A549 (cell line): Measurements from ENCODE around the gene QPCTL. TPM values are rescaled to one million over a fixed set of nuclear protein-coding genes. Genes with fewer than 3 reads are reported as not detected.
A peak's percentile ranks its signal among the peaks of the same experiment; 100 is the strongest.

Experiments used
- ATAC-seq, 2 experiments: fragments of 200-7000 bp in 1 of 2; fragments of >200 bp in 1 of 2; cut with Nextera tagmentation in 1 of 2; cut with Tn5 transposase in 1 of 2; 3 replicates each; pipeline versions ENCODE4 v1.8.0 to v1.9.1; 2018 to 2020; ENCODE audit warnings: mild to moderate bottlenecking in 1 of 2, moderate library complexity in 1 of 2
- CTCF ChIA-PET: fragments of 300-600 bp; sonication (Branson Sonifier 250); formaldehyde crosslinking; extraction: SDS; loops from one replicate; lab custom pipeline; 2021; ENCODE audit warnings: antibody characterized with exemption, inconsistent platforms; lab: Yijun Ruan, JAX
- POLR2A ChIA-PET: fragments of 350-600 bp; formaldehyde crosslinking; extraction: SDS; loops from one replicate; lab custom pipeline; 2021; ENCODE audit warnings: antibody characterized with exemption, inconsistent platforms; lab: Yijun Ruan, JAX
- DNase-seq, 2 experiments: peaks; one replicate each; pipeline versions ENCODE4 v3.0.0 to v3.0.0-alpha.2; 2011 to 2016; ENCODE audit warnings: low read depth in 1 of 2, low spot score in 1 of 2
- FAIRE-seq: peaks from 2 replicates; lab custom pipeline; 2011; peaks lifted over from hg19 to GRCh38; lab: Jason Lieb, UNC
- H3K27ac ChIP-seq, 2 experiments: fragments of >200 bp; sonication (Bioruptor Twin); formaldehyde crosslinking; 3 replicates each; pipeline ENCODE4 v1.5.1; 2016 to 2017
- H3K4me1 ChIP-seq: fragments of >200 bp; sonication (Bioruptor Twin); formaldehyde crosslinking; 3 replicates; pipeline ENCODE4 v1.6.1; 2016
- H3K4me2 ChIP-seq: fragments of >200 bp; sonication (Bioruptor Twin); formaldehyde crosslinking; 3 replicates; pipeline ENCODE4 v1.6.1; 2016
- H3K4me3 ChIP-seq: fragments of >200 bp; sonication (Bioruptor Twin); formaldehyde crosslinking; 3 replicates; pipeline ENCODE4 v1.5.1; 2016
- H3K9me3 ChIP-seq: fragments of >200 bp; sonication (Bioruptor Twin); formaldehyde crosslinking; 3 replicates; pipeline ENCODE4 v1.6.1; 2016
- CEBPB ChIP-seq, 2 experiments: fragments of >200 bp in 1 of 2; sonication (Bioruptor Twin) in 1 of 2; formaldehyde crosslinking in 1 of 2; IDR thresholded peaks; 2 replicates each; pipeline ENCODE4 v1.6.1; 2012 to 2016
- EHF ChIP-seq: fragments of 250-450 bp; sonication (Bioruptor Pico); IDR thresholded peaks from 2 replicates; pipeline ENCODE4 v1.5.0; 2020; ENCODE audit warnings: mild to moderate bottlenecking
- EHMT2 ChIP-seq: fragments of 200-600 bp; sonication (generic); IDR thresholded peaks from 2 replicates; pipeline ENCODE4 v1.6.1; 2016; ENCODE audit warnings: antibody characterized with exemption, low read depth, mild to moderate bottlenecking, moderate library complexity
- ELK1 ChIP-seq: fragments of 150-350 bp; IDR thresholded peaks from 2 replicates; pipeline ENCODE4 v1.6.1; 2014; ENCODE audit warnings: low read depth, mild to moderate bottlenecking, low read length
- EP300 ChIP-seq, 2 experiments: fragments of >200 bp; sonication (Bioruptor Twin); formaldehyde crosslinking; IDR thresholded peaks; 2 replicates in 1 of 2; 3 replicates in 1 of 2; pipeline ENCODE4 v1.6.1; 2016 to 2017
- FOSL2 ChIP-seq, 2 experiments: fragments of 450-650 bp in 1 of 2; fragments of >200 bp in 1 of 2; sonication (Bioruptor Twin) in 1 of 2; formaldehyde crosslinking; IDR thresholded peaks; 2 replicates each; pipeline versions ENCODE4 v1.5.0 to v1.6.1; 2016 to 2020; ENCODE audit warnings: mild to moderate bottlenecking in 1 of 2, moderate library complexity in 1 of 2
- FOXS1 ChIP-seq: fragments of 250-450 bp; sonication (Bioruptor Pico); IDR thresholded peaks from 2 replicates; pipeline ENCODE4 v1.5.0; 2020; ENCODE audit warnings: mild to moderate bottlenecking, moderate library complexity
- HEYL ChIP-seq: fragments of 250-450 bp; sonication (Bioruptor Pico); IDR thresholded peaks from 2 replicates; pipeline ENCODE4 v1.8.0; 2021; ENCODE audit warnings: mild to moderate bottlenecking, moderate library complexity
- JUNB ChIP-seq: fragments of >200 bp; sonication (Bioruptor Twin); formaldehyde crosslinking; IDR thresholded peaks from 2 replicates; pipeline ENCODE4 v1.6.1; 2016
- MAFK ChIP-seq: fragments of 450-650 bp; IDR thresholded peaks from 2 replicates; pipeline ENCODE4 v1.6.1; 2014; ENCODE audit not compliant: partially characterized antibody
- POLR2A ChIP-seq: IDR thresholded peaks from 2 replicates; pipeline ENCODE4 v1.6.1; 2012; ENCODE audit warnings: mild to moderate bottlenecking, low read length
- POLR2AphosphoS2 ChIP-seq: conservative IDR thresholded peaks from 2 replicates; pipeline ENCODE4 v1.6.1; 2012; ENCODE audit warnings: low read length, improper control_type of control experiment, inconsistent platforms
- RARB ChIP-seq: fragments of 250-450 bp; sonication (Bioruptor Pico); IDR thresholded peaks from 2 replicates; pipeline ENCODE4 v1.8.0; 2021; ENCODE audit warnings: mild to moderate bottlenecking, moderate library complexity
- REST ChIP-seq: fragments of 200-600 bp; sonication (generic); IDR thresholded peaks from 2 replicates; pipeline ENCODE4 v1.6.1; 2016; ENCODE audit warnings: antibody characterized with exemption, mild to moderate bottlenecking, moderate library complexity
- RNF2 ChIP-seq: fragments of 200-600 bp; sonication (generic); IDR thresholded peaks from 2 replicates; pipeline ENCODE4 v1.6.1; 2016; ENCODE audit warnings: low read depth, mild to moderate bottlenecking, antibody characterized with exemption, moderate library complexity, borderline replicate concordance
- SMC3 ChIP-seq: fragments of >200 bp; sonication (Bioruptor Twin); formaldehyde crosslinking; IDR thresholded peaks from 3 replicates; pipeline ENCODE4 v1.6.1; 2018; ENCODE audit warnings: inconsistent platforms
- SREBF2 ChIP-seq: fragments of 450-650 bp; IDR thresholded peaks from 2 replicates; pipeline ENCODE4 v1.6.1; 2014; ENCODE audit warnings: mild to moderate bottlenecking, moderate library complexity
- ZNF302 ChIP-seq: fragments of 250-450 bp; sonication (Bioruptor Pico); IDR thresholded peaks from 2 replicates; pipeline ENCODE4 v1.9.0; 2021; ENCODE audit warnings: inconsistent platforms, mild to moderate bottlenecking, moderate library complexity
- ZSCAN20 ChIP-seq: fragments of 250-450 bp; sonication (Bioruptor Pico); IDR thresholded peaks from 2 replicates; pipeline ENCODE4 v1.8.0; 2022; ENCODE audit warnings: mild to moderate bottlenecking, moderate library complexity
- WGBS: methylation state at CpG from one replicate; pipeline ENCODE4 v1.1.6; 2017; ENCODE audit errors: missing lambda C conversion rate; 5-methylcytosine and 5-hydroxymethylcytosine counted together
- polyA plus RNA-seq, 4 experiments: library from polyadenylated mRNA; depleted of rRNA in 3 of 4; stranded (reverse); fragments of >200 nt; fragmentation: RNase III in 1 of 4; extraction: RNeasy Plus Mini Kit Qiagen cat#74134 plus additional on column Dnase treatment in 1 of 4; gene quantifications; 2 replicates in 3 of 4; 3 replicates in 1 of 4; pipeline ENCODE4 v1.2.3, GENCODE V29; 2011 to 2017
- TF ChIP-seq, protein P1 (sequence below): fragments of 250-450 bp; sonication (Bioruptor Pico); IDR thresholded peaks from 2 replicates; pipeline ENCODE4 v1.5.0; 2021; ENCODE audit warnings: mild to moderate bottlenecking, moderate library complexity, borderline replicate concordance

QPCTL gene
- polyA plus RNA-seq, 2 of the 4 experiments (the other 2 are of a cell fraction), result 9.4 to 10.4 TPM

DNA sequence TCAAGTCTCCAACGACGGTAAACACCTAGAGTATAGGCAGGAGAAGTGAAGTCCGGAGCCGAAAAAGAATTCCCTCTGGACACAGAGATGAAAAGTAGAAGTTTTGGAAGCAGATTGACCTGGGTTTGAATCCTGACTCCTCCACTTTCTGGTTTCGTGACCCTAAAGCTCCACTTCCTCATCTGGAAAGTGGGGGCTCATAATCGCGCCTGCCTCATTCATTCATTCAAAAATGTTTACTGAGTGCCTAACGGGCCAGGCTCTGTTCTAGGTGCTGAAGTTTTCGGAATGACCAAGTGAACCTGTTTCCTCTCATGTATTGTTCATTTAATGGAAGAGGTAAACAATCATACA, 46.1 kb upstream of the QPCTL start:
- Histone ChIP-seq H3K4me2 (peak overlapping the region; percentile 69), H3K4me1 (peaks cover 28% of the 10 kb centered on the region; the same call in 1 of the 3 replicates), H3K9me3 (no peaks in the 10 kb centered on the region), H3K4me3 (peak overlapping the region; percentile 48), H3K27ac (peak overlapping the region; percentile 54 to 78; a peak in 5 of 6 replicates)
- 37% methylated on average over 9 of the region's 9 CpGs for WGBS
- TF ChIP-seq RNF2, result no peak
- no peak for TF ChIP-seq FOXS1 (CRISPR knock-in tag)
- TF ChIP-seq, protein P1, sequence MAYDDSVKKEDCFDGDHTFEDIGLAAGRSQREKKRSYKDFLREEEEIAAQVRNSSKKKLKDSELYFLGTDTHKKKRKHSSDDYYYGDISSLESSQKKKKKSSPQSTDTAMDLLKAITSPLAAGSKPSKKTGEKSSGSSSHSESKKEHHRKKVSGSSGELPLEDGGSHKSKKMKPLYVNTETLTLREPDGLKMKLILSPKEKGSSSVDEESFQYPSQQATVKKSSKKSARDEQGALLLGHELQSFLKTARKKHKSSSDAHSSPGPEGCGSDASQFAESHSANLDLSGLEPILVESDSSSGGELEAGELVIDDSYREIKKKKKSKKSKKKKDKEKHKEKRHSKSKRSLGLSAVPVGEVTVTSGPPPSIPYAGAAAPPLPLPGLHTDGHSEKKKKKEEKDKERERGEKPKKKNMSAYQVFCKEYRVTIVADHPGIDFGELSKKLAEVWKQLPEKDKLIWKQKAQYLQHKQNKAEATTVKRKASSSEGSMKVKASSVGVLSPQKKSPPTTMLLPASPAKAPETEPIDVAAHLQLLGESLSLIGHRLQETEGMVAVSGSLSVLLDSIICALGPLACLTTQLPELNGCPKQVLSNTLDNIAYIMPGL (CRISPR knock-in tag), result no peak
- TF ChIP-seq EP300 (IDR thresholded peaks at IDR 0.05), result no peak
- TF ChIP-seq CEBPB (IDR thresholded peaks at IDR 0.05), result no peak
- peak; percentile 51; the same call in 1 of the 2 replicates for TF ChIP-seq REST
- TF ChIP-seq RARB (CRISPR knock-in tag), result no peak
- no peak for TF ChIP-seq MAFK
- TF ChIP-seq HEYL, result no peak
- TF ChIP-seq EHF, result no peak
- TF ChIP-seq ZSCAN20 (CRISPR knock-in tag), result 0 out of 2 replicates have a peak, but pooled peaks have one; percentile 15
- no peak for TF ChIP-seq ZNF302 (CRISPR knock-in tag)
- no peak for DNase-seq
- POLR2A ChIA-PET, result interaction anchor here (0.5 to 1.7 kb wide), 8 partner anchors 16 to 150 kb away, joined by 3 to 6 read pairs (median 4); partner anchors contain the start of genes QPCTL and SNRPD2
- ATAC-seq, result no peak
- CTCF ChIA-PET, result interaction anchor here (0.6 to 7.3 kb wide), 14 partner anchors 12 to 244 kb away, joined by 3 to 72 read pairs (median 4); partner anchors contain the start of gene QPCTL
- peak; percentile 51 for FAIRE-seq

- WGBS, result 80% methylated on average over 3 of the region's 3 CpGs
- no peak for FAIRE-seq
- TF ChIP-seq SREBF2 (no peak), EHMT2 (no peak), JUNB (no peak), SMC3 (no peak), FOSL2 (IDR thresholded peaks at IDR 0.05) (no peak), FOSL2 (CRISPR knock-in tag; IDR thresholded peaks at IDR 0.05) (no peak), RNF2 (no peak), ZNF302 (CRISPR knock-in tag) (no peak)
- no peak overlapping the region for H3K27ac ChIP-seq
- ChIA-PET POLR2A (interaction anchor here (1.2 kb wide), 1 partner anchor 67 kb away, joined by 3 read pairs; no protein-coding TSS in a partner anchor), CTCF (interaction anchor here (0.8 to 5.8 kb wide), 9 partner anchors 8 to 172 kb away, joined by 3 to 38 read pairs (median 4); no protein-coding TSS in a partner anchor)
- no peak for ATAC-seq
- DNase-seq, result no peak
- no peak overlapping the region for H3K4me3 ChIP-seq
- 0 out of 3 replicates have a peak, but pooled peaks cover 6% of the 10 kb centered on the region for H3K4me1 ChIP-seq
- no peak overlapping the region for H3K4me2 ChIP-seq
- H3K9me3 ChIP-seq, result no peaks in the 10 kb centered on the region
Observed at GRCh38 chr19:45650722-45651121, 41.7 kb upstream of the QPCTL start.

DNA sequence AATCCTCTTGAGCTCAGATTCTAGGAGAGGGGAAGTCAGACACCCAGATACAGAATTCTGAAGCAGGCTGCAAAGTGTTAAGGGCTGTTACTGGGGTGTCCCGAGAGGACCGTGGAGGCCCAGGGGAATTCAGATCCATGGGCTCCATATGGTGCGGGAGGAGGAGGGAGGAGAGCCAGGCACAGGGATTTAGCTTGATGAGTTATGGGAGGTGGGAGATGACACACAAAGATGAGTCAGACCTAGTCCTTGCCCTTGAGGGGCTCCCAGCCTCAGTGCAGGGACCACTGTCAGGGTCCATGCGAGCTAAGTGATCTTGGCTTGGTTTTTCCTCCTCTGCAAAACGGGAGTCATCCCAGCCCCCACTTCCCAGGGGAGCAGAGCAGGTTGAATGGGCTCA, 38.8 kb upstream of the QPCTL start:
- POLR2A ChIA-PET, result no interaction called here
- 64% methylated on average over 5 of the region's 5 CpGs for WGBS
- no peak overlapping the region for H3K4me3 ChIP-seq
- no peak for FAIRE-seq
- TF ChIP-seq RARB (CRISPR knock-in tag), result no peak
- no peak for TF ChIP-seq ELK1
- no peak for TF ChIP-seq POLR2AphosphoS2
- TF ChIP-seq POLR2A, result no peak
- TF ChIP-seq, all 56 proteins: peak for 0
- ATAC-seq, result peak; percentile 6 to 28; a peak in 2 of 6 replicates
- Histone ChIP-seq H3K9me3 (no peaks in the 10 kb centered on the region), H3K4me2 (no peak overlapping the region), H3K4me1 (no peaks in the 10 kb centered on the region), H3K27ac (no peak overlapping the region)
- CTCF ChIA-PET, result interaction anchor here (0.6 to 5.8 kb wide), 8 partner anchors 8 to 156 kb away, joined by 3 to 38 read pairs (median 3); no protein-coding TSS in a partner anchor
- no peak for DNase-seq
